Endothelial cell of umbilical vein (primary cell): Measurements from ENCODE around the gene SLC35B4. TPM values are rescaled to one million over a fixed set of nuclear protein-coding genes. Genes with fewer than 3 reads are reported as not detected.

Experiments used
- BruUV-seq: library from RNA; stranded (reverse); fragments of 400-500 nt; replicated peaks from 2 replicates; lab custom pipeline; 2021; lab: Mats Ljungman, UMichigan
- CTCF ChIA-PET: fragments of 300-600, 350-600 bp; sonication (Branson Sonifier 250); formaldehyde crosslinking; loops from one replicate; lab custom pipeline; 2021; ENCODE audit warnings: antibody characterized with exemption, inconsistent platforms; lab: Charles Lee
- POLR2A ChIA-PET: fragments of 300-600, 350-600 bp; sonication (Branson Sonifier 250); formaldehyde crosslinking; loops from one replicate; lab custom pipeline; 2021; ENCODE audit warnings: antibody characterized with exemption, inconsistent platforms; lab: Charles Lee
- DNase-seq: peaks from one replicate; pipeline ENCODE4 v3.0.0-alpha.2; 2011; ENCODE audit warnings: low read depth, low spot score
- FAIRE-seq: peaks from 2 replicates; lab custom pipeline; 2011; peaks lifted over from hg19 to GRCh38; lab: Jason Lieb, UNC
- H2AFZ ChIP-seq: 2 replicates; pipeline ENCODE4 v1.6.0; 2012; ENCODE audit warnings: low read depth, low read length, control low read depth, inconsistent platforms
- H3K27ac ChIP-seq: 2 replicates; pipeline ENCODE4 v1.5.1; 2011; ENCODE audit warnings: low read depth, mild to moderate bottlenecking, control low read depth, low read length, moderate library complexity; ENCODE audit not compliant: insufficient read depth
- H3K27me3 ChIP-seq, 2 experiments: 2 replicates each; pipeline versions ENCODE4 v1.6.0 to v1.6.1; 2011; ENCODE audit warnings: low read length in 2 of 2, mixed read lengths in 1 of 2; ENCODE audit not compliant: control insufficient read depth in 2 of 2, insufficient read depth in 2 of 2
- H3K36me3 ChIP-seq, 2 experiments: 2 replicates in 1 of 2; 3 replicates in 1 of 2; pipeline ENCODE4 v1.5.1; 2011; ENCODE audit warnings: low read length in 2 of 2, mild to moderate bottlenecking in 1 of 2, moderate library complexity in 1 of 2; ENCODE audit not compliant: control insufficient read depth in 2 of 2, insufficient read depth in 2 of 2; ENCODE audit errors: extremely low read depth in 1 of 2
- H3K4me1 ChIP-seq: 3 replicates; pipeline ENCODE4 v1.5.1; 2011; ENCODE audit warnings: mild to moderate bottlenecking, low read length; ENCODE audit not compliant: control insufficient read depth, insufficient read depth; ENCODE audit errors: extremely low read depth
- H3K4me2 ChIP-seq: 2 replicates; pipeline ENCODE4 v1.6.1; 2011; ENCODE audit warnings: low read length, control low read depth, mixed read lengths; ENCODE audit not compliant: insufficient read depth
- H3K4me3 ChIP-seq, 3 experiments: fragments of 200-600 bp in 1 of 3; sonication (generic), shearing (Covaris generic) in 1 of 3; replicated peaks in 1 of 3; 2 replicates each; pipeline ENCODE4 v1.5.1; 2011 to 2016; ENCODE audit warnings: control low read depth in 3 of 3, low read length in 3 of 3, mild to moderate bottlenecking in 2 of 3, inconsistent platforms in 1 of 3, low read depth in 1 of 3, moderate library complexity in 1 of 3; ENCODE audit not compliant: insufficient read depth in 1 of 3
- H3K79me2 ChIP-seq: 2 replicates; pipeline ENCODE4 v1.6.0; 2012; ENCODE audit warnings: low read length, inconsistent platforms; ENCODE audit not compliant: control insufficient read depth, insufficient read depth
- H3K9ac ChIP-seq: replicated peaks from 2 replicates; pipeline ENCODE3; 2011; ENCODE audit warnings: low read length, control low read depth; ENCODE audit not compliant: insufficient read depth; ENCODE audit errors: extremely low read depth
- H3K9me1 ChIP-seq: replicated peaks from 3 replicates; pipeline ENCODE4 v1.6.0; 2011; ENCODE audit warnings: mild to moderate bottlenecking, low read length; ENCODE audit not compliant: control insufficient read depth, insufficient read depth; ENCODE audit errors: extremely low read depth
- H3K9me3 ChIP-seq: replicated peaks from 2 replicates; pipeline ENCODE4 v1.5.1; 2012; ENCODE audit warnings: low read length, inconsistent platforms; ENCODE audit not compliant: control insufficient read depth, insufficient read depth
- H4K20me1 ChIP-seq: replicated peaks from 2 replicates; pipeline ENCODE3; 2011; ENCODE audit warnings: mild to moderate bottlenecking, low read length; ENCODE audit not compliant: control insufficient read depth, insufficient read depth; ENCODE audit errors: extremely low read depth
- CTCF ChIP-seq, 2 donors: IDR thresholded peaks; 1 replicate in 1 of 2; 2 replicates in 1 of 2; pipeline ENCODE4 v1.5.1; 2011; ENCODE audit warnings: low read length in 2 of 2, mild to moderate bottlenecking in 2 of 2, moderate library complexity in 2 of 2, control low read depth in 1 of 2, inconsistent platforms in 1 of 2, low read depth in 1 of 2; ENCODE audit not compliant: insufficient read depth in 1 of 2; ENCODE audit errors: extremely low read depth in 1 of 2
- EZH2 ChIP-seq: IDR thresholded peaks from 2 replicates; pipeline ENCODE4 v1.6.1; 2012; ENCODE audit warnings: borderline replicate concordance, low read depth, mild to moderate bottlenecking, moderate library complexity, low read length, inconsistent platforms; ENCODE audit not compliant: severe bottlenecking
- FOS ChIP-seq: IDR thresholded peaks from 2 replicates; pipeline ENCODE4 v1.6.1; 2011; ENCODE audit warnings: mild to moderate bottlenecking, low read length, moderate library complexity, borderline replicate concordance; ENCODE audit not compliant: insufficient read depth
- GATA2 ChIP-seq: IDR thresholded peaks from 2 replicates; pipeline ENCODE4 v1.7.0; 2011; ENCODE audit warnings: low read depth, mild to moderate bottlenecking, moderate library complexity, mixed read lengths, low read length; ENCODE audit not compliant: insufficient read length, insufficient read depth
- JUN ChIP-seq: IDR thresholded peaks from 2 replicates; pipeline ENCODE4 v1.6.1; 2011; ENCODE audit warnings: borderline replicate concordance, low read depth; ENCODE audit not compliant: insufficient read length, insufficient read depth
- MAX ChIP-seq: IDR thresholded peaks from 2 replicates; pipeline ENCODE4 v1.6.1; 2011; ENCODE audit not compliant: insufficient read depth, insufficient read length
- MYC ChIP-seq: IDR thresholded peaks from one replicate; pipeline ENCODE4 v1.6.1; 2011; ENCODE audit warnings: mild to moderate bottlenecking, low read depth, low read length
- POLR2A ChIP-seq: IDR thresholded peaks from 2 replicates; pipeline ENCODE4 v1.6.1; 2012; ENCODE audit warnings: low read depth, mild to moderate bottlenecking, control low read depth, low read length
- POLR2AphosphoS5 ChIP-seq: IDR thresholded peaks from 2 replicates; pipeline ENCODE4 v1.6.1; 2012; ENCODE audit warnings: low read depth, mild to moderate bottlenecking, control low read depth, low read length, moderate library complexity; ENCODE audit not compliant: insufficient read depth
- dilution Hi-C: fragments of 300-500 bp; cut with MboI; formaldehyde crosslinking; loops from one replicate; pipeline ENCODE4 v1.15.0; 2019; ENCODE audit warnings: low sequenced_read_pairs; ENCODE audit not compliant: extremely low pct_ligation_motif_present
- intact Hi-C: fragments of 100-400 bp; cut with micrococcal nuclease; formaldehyde crosslinking; loops from one replicate; pipeline ENCODE4 v1.10.0; 2022
- polyA plus RNA-seq, 4 experiments: library from polyadenylated mRNA; depleted of rRNA in 3 of 4; stranded (reverse) in 3 of 4; unstranded in 1 of 4; fragments of >200 nt; gene quantifications; 2 replicates each; pipeline versions ENCODE4 v1.2.1 to v1.2.3, GENCODE V29; 2011 to 2012; ENCODE audit warnings: missing spikeins in 1 of 4
- total RNA-seq: library from RNA; stranded (reverse); gene quantifications from 2 replicates; pipeline ENCODE4 v1.2.3, GENCODE V29; 2021

SLC35B4 gene
- total and polyA plus RNA-seq, 2 donors (not counting 3 experiments of a cell fraction or from before 2014, with no cell fraction given), result 17.5 to 20.2 TPM

- no peak overlapping the region for H3K9ac ChIP-seq
- peaks cover 2 to 17% of the 10 kb centered on the region in 2 experiments for H3K27me3 ChIP-seq
- CTCF ChIA-PET, result interaction anchor here (1.2 kb wide), 1 partner anchor 25 kb away, joined by 4 read pairs; no protein-coding TSS in a partner anchor
- intact Hi-C loops (no loop called here), dilution Hi-C loops (no loop called here)
- POLR2A ChIA-PET, result no interaction called here
- no TSS peak for BruUV-seq
- no peaks in the 10 kb centered on the region for H3K4me1 ChIP-seq
- no peak for DNase-seq
- H3K27ac ChIP-seq, result no peak overlapping the region
- no peak overlapping the region for H3K4me3 ChIP-seq
- no peak overlapping the region for H3K4me2 ChIP-seq
- no peaks in the 10 kb centered on the region for H3K79me2 ChIP-seq
- TF ChIP-seq GATA2, result no peak
- TF ChIP-seq POLR2A, result no peak
- TF ChIP-seq FOS, result no peak
- FAIRE-seq, result no peak
- H3K36me3 ChIP-seq, result no peaks in the 10 kb centered on the region
- H3K9me1 ChIP-seq, result no peaks in the 10 kb centered on the region
- no peaks in the 10 kb centered on the region for H4K20me1 ChIP-seq
- no peaks in the 10 kb centered on the region for H3K9me3 ChIP-seq
- H2AFZ ChIP-seq, result no peak overlapping the region
Measured at GRCh38 chr7:134332892-134333291, 16.2 kb upstream of the SLC35B4 start.

GRCh38 chr7:134331393-134331792, 14.7 kb upstream of the SLC35B4 start:
- dilution Hi-C loops, result no loop called here
- FAIRE-seq (no peak), DNase-seq (no peak)
- Histone ChIP-seq H3K4me3 (no peak overlapping the region), H3K79me2 (no peaks in the 10 kb centered on the region), H3K4me2 (no peak overlapping the region), H3K27me3 (peaks cover 2 to 17% of the 10 kb centered on the region in 2 experiments), H3K36me3 (no peaks in the 10 kb centered on the region), H3K9me3 (no peaks in the 10 kb centered on the region), H4K20me1 (no peaks in the 10 kb centered on the region), H3K4me1 (no peaks in the 10 kb centered on the region), H3K27ac (no peak overlapping the region), H3K9ac (no peak overlapping the region), H2AFZ (no peak overlapping the region), H3K9me1 (no peaks in the 10 kb centered on the region)
- no TSS peak for BruUV-seq
- TF ChIP-seq MYC (no peak), JUN (no peak), POLR2A (no peak), GATA2 (no peak), MAX (no peak), EZH2 (no peak), POLR2AphosphoS5 (no peak), CTCF (IDR thresholded peaks at IDR 0.05; ENCODE audit: extremely low read depth in 1 of 2, insufficient read depth in 1 of 2, low read depth in 1 of 2, low read length in 2 of 2) (no peak), FOS (no peak)
- CTCF ChIA-PET, result no interaction called here
- intact Hi-C loops, result no loop called here
- POLR2A ChIA-PET, result no interaction called here
